ENCODE results near the gene CNTNAP2. TPM values are rescaled to one million over a fixed set of nuclear protein-coding genes. Genes with fewer than 3 reads are reported as not detected.
"Not testable (repeated sequence)": the region's sequence is repeated elsewhere in the genome, so short reads cannot be mapped to it uniquely, and the experiment has no call there.

CNTNAP2 gene
- total RNA-seq, 4 donors from 2014 or later = 0.91 to 16.0 TPM; not detected in 2

DNA sequence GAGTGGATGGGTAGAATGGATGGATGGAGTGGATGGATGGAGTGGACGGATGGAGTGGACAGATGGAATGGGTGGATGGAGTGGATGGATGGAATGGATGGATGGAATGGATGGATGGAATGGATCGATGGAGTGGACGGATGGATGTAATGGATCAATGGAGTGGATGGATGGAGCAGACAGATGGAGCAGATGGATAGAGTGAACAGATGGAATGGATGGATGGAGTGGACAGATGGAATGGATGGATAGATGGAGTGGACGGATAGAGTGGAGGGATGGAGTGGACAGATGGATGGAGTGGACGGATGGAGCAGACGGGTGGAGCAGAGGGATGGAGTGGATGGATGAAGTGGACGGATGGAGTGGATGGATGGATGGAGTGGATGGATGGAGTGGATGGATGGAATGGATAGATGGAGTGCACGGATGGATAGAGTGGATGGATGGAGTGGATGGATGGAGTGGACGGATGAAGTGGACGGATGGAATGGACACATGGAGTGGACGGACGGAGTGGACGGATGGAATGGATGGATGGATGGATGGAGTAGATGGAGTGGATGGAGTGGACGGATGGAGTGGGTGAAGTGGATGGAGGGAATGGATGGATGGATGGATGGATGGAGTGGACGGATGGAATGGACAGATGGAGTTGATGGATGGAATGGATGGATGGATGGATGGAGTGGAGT is 2213.7 kb downstream of the CNTNAP2 start:
- TF ChIP-seq, protein P1, sequence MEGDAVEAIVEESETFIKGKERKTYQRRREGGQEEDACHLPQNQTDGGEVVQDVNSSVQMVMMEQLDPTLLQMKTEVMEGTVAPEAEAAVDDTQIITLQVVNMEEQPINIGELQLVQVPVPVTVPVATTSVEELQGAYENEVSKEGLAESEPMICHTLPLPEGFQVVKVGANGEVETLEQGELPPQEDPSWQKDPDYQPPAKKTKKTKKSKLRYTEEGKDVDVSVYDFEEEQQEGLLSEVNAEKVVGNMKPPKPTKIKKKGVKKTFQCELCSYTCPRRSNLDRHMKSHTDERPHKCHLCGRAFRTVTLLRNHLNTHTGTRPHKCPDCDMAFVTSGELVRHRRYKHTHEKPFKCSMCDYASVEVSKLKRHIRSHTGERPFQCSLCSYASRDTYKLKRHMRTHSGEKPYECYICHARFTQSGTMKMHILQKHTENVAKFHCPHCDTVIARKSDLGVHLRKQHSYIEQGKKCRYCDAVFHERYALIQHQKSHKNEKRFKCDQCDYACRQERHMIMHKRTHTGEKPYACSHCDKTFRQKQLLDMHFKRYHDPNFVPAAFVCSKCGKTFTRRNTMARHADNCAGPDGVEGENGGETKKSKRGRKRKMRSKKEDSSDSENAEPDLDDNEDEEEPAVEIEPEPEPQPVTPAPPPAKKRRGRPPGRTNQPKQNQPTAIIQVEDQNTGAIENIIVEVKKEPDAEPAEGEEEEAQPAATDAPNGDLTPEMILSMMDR (IDR thresholded peaks at IDR 0.05) = no peak
- no peak for TF ChIP-seq POLR2A (IDR thresholded peaks at IDR 0.05)
- no peak for DNase-seq
- intact Hi-C loops (cut with DNase I; ENCODE audit: low total_unique reads) = no loop called here

DNA sequence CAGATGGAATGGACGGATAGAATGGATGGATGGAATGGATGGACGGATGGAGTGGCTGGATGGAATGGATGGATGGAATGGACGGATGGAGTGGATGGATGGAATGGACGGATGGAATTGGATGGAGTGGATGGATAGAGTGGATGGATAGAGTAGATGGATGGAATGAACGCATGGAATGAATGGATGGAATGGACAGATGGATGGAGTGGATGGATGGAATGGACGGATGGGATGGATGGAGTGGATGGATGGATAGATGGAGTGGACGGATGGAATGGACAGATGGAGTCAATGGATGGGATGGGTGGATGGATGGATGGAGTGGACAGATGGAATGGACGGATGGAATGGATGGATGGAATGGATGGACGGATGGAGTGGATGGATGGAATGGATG is 2214.2 kb downstream of the CNTNAP2 start:
- Histone ChIP-seq H3K27me3 (peaks cover 0 to 4% of the 10 kb centered on the region in 2 donors), H3K36me3 (no peaks in the 10 kb centered on the region), H3K4me3 (no peak overlapping the region), H3K27ac (no peak overlapping the region), H3K4me1 (no peaks in the 10 kb centered on the region), H3K9me3 (no peaks in the 10 kb centered on the region)
- no peak for TF ChIP-seq POLR2A (IDR thresholded peaks at IDR 0.05)
- TF ChIP-seq, protein P1 (IDR thresholded peaks at IDR 0.05) = no peak
- no peak for DNase-seq
- intact Hi-C loops (cut with DNase I; ENCODE audit: low total_unique reads) = no loop called here

More for the DNA sequence above, 2213.7 kb downstream of the CNTNAP2 start:
- Histone ChIP-seq H3K27me3 (no peaks in the 10 kb centered on the region), H3K27ac (no peak overlapping the region), H3K4me1 (no peaks in the 10 kb centered on the region), H3K9me3 (no peaks in the 10 kb centered on the region), H3K4me3 (no peak overlapping the region), H3K36me3 (no peaks in the 10 kb centered on the region)

DNA sequence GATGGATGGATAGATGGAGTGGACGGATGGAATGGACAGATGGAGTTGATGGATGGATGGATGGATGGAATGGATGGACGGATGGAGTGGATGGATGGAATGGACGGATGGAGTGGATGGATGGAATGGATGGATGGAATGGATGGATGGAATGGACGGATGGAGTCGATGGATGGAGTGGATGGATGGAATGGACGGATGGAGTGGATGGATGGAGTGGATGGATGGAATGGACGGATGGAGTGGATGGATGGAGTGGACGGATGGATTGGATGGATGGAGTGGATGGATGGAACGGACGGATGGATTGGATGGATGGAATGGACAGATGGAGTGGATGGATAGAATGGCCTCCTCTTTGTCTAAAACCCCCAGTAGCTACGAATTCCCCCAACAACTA is 2214.9 kb downstream of the CNTNAP2 start:
- H3K27ac ChIP-seq; H3K4me3 ChIP-seq; H3K36me3 ChIP-seq; H3K9me3 ChIP-seq; H3K4me1 ChIP-seq; intact Hi-C loops (cut with DNase I; ENCODE audit: low total_unique reads): not testable (repeated sequence)
- DNase-seq = peak in 1 of 2 donors; percentile 29
- peaks cover 0 to 10% of the 10 kb centered on the region in 2 donors for H3K27me3 ChIP-seq

- intact Hi-C loops (cut with DNase I; ENCODE audit: low total_unique reads) = no loop called here
- Histone ChIP-seq H3K4me1 (no peaks in the 10 kb centered on the region), H3K27me3 (peaks cover 0 to 17% of the 10 kb centered on the region in 2 donors), H3K9me3 (no peaks in the 10 kb centered on the region), H3K4me3 (no peak overlapping the region), H3K27ac (no peak overlapping the region), H3K36me3 (no peaks in the 10 kb centered on the region)
- DNase-seq = no peak
- TF ChIP-seq POLR2A (IDR thresholded peaks at IDR 0.05) = no peak
- TF ChIP-seq, protein P1 (IDR thresholded peaks at IDR 0.05) = no peak
These were observed 2215.9 kb downstream of the CNTNAP2 start for GRCh38 chr7:148332191-148333186.

- H3K36me3 ChIP-seq = no peaks in the 10 kb centered on the region
- no peak overlapping the region for H3K4me3 ChIP-seq
- TF ChIP-seq, protein P1 (IDR thresholded peaks at IDR 0.05) = no peak
- no peak for TF ChIP-seq POLR2A (IDR thresholded peaks at IDR 0.05)
- H3K9me3 ChIP-seq = no peaks in the 10 kb centered on the region
- H3K4me1 ChIP-seq = no peaks in the 10 kb centered on the region
- intact Hi-C loops (cut with DNase I; ENCODE audit: low total_unique reads) = no loop called here
- H3K27me3 ChIP-seq = peaks cover 0 to 33% of the 10 kb centered on the region in 2 donors
- no peak for DNase-seq
- H3K27ac ChIP-seq = no peak overlapping the region
These were observed 2217.9 kb downstream of the CNTNAP2 start for GRCh38 chr7:148334441-148334956.

Measured in uterus (tissue), 4 donors.